Uterus (tissue), 2 donors: ENCODE results near the gene ACKR3.

Source experiments
- POLR2A ChIP-seq, 2 donors: fragments of 450-650 bp; IDR thresholded peaks; one replicate each; pipeline ENCODE4 v1.6.1; 2016; ENCODE audit warnings: antibody characterized with exemption in 2 of 2, mild to moderate bottlenecking in 1 of 2, moderate library complexity in 1 of 2
- TF ChIP-seq, protein P1 (sequence below), 4 experiments: fragments of 200-600 bp in 2 of 4; fragments of 450-650 bp in 2 of 4; sonication (generic) in 2 of 4; IDR thresholded peaks; one replicate each; pipeline ENCODE4 v1.5.1; 2016 to 2019; ENCODE audit warnings: antibody characterized with exemption in 4 of 4, mild to moderate bottlenecking in 2 of 4, moderate library complexity in 1 of 4

DNA sequence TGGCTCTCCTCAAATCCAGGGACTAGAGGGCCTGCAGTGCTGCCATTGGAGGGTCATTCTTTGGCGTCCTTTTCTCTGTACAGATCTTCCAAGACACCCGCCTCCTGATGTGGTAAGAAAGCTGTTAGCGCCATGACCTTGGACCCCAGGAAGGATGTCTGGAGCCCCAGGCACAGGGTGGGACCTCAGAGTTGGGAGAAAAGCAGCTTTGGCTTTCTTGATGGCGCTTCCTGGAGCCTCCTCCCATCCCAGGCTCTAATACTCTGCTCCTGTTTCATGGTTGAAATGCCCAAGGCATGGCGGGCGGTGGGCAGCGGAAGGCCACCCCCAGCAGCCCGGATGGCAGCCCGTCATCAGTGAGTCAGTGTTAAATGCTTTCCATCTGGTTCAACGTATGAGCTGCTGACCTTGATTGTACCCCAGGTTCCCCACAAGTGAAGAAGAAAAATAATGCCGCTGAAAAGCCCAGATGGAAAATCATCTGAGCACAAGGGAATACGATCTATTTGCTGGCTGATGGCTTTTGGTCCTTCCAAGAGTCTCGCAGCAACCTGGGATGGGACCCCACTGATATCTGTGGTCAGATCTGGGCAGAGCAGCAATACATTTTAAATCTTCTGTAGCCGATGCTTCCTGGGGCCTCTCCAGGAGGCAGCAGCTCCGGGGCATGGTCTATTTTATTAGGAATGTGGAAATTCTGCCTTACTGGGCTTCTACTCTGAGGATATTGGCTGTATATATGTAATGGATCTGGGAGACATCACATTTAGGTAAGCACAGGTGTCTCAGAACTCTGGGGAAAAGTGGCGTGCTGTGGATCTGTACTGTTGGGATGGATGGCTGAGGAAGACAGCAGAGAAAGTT, 15.1 kb downstream of the ACKR3 start:
- TF ChIP-seq, protein P1, sequence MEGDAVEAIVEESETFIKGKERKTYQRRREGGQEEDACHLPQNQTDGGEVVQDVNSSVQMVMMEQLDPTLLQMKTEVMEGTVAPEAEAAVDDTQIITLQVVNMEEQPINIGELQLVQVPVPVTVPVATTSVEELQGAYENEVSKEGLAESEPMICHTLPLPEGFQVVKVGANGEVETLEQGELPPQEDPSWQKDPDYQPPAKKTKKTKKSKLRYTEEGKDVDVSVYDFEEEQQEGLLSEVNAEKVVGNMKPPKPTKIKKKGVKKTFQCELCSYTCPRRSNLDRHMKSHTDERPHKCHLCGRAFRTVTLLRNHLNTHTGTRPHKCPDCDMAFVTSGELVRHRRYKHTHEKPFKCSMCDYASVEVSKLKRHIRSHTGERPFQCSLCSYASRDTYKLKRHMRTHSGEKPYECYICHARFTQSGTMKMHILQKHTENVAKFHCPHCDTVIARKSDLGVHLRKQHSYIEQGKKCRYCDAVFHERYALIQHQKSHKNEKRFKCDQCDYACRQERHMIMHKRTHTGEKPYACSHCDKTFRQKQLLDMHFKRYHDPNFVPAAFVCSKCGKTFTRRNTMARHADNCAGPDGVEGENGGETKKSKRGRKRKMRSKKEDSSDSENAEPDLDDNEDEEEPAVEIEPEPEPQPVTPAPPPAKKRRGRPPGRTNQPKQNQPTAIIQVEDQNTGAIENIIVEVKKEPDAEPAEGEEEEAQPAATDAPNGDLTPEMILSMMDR (IDR thresholded peaks at IDR 0.05): no peak
- TF ChIP-seq POLR2A (IDR thresholded peaks at IDR 0.05): no peak
